ENCODE data around the gene VPS11.

VPS11 gene

GRCh38 chr11:119087747-119088241, 20.2 kb downstream of the VPS11 start:
- ChIA-PET CTCF (no interaction called here), POLR2A (no interaction called here)
- TF ChIP-seq BHLHE40 (IDR thresholded peaks at IDR 0.05; ENCODE audit: borderline replicate concordance) (no peak), TARDBP (IDR thresholded peaks at IDR 0.05) (no peak), HDGF (IDR thresholded peaks at IDR 0.05; ENCODE audit: borderline replicate concordance) (no peak), CTBP1 (IDR thresholded peaks at IDR 0.05; ENCODE audit: borderline replicate concordance) (no peak), SP1 (IDR thresholded peaks at IDR 0.05) (no peak)
- DNase-seq (ENCODE audit: extremely low spot score): no peak

- ChIA-PET CTCF (no interaction called here), POLR2A (interaction anchor here (1.1 kb wide), 1 partner anchor 33 kb away, joined by 4 read pairs; the partner anchor contains the start of gene HINFP)
- DNase-seq (ENCODE audit: extremely low spot score): no peak
- no peak for TF ChIP-seq FOXA1 (IDR thresholded peaks at IDR 0.05)
- TF ChIP-seq ZNF384 (IDR thresholded peaks at IDR 0.05): no peak
- TF ChIP-seq BHLHE40 (IDR thresholded peaks at IDR 0.05; ENCODE audit: borderline replicate concordance): no peak
- no peak for TF ChIP-seq SUZ12 (IDR thresholded peaks at IDR 0.05)
- TF ChIP-seq FOXK2 (IDR thresholded peaks at IDR 0.05): no peak
- TF ChIP-seq TARDBP (IDR thresholded peaks at IDR 0.05): no peak
- no peak for TF ChIP-seq PKNOX1 (IDR thresholded peaks at IDR 0.05)
- no peak for TF ChIP-seq CTBP1 (IDR thresholded peaks at IDR 0.05; ENCODE audit: borderline replicate concordance)
- no peak for TF ChIP-seq L3MBTL2 (conservative IDR thresholded peaks at IDR 0.05)
- no peak for TF ChIP-seq ELF4 (IDR thresholded peaks at IDR 0.05)
- no peak for TF ChIP-seq LEF1 (IDR thresholded peaks at IDR 0.05; ENCODE audit: borderline replicate concordance)
Measured at GRCh38 chr11:119088406-119088805, 20.8 kb downstream of the VPS11 start.

- TF ChIP-seq PKNOX1 (IDR thresholded peaks at IDR 0.05): no peak
- no peak for TF ChIP-seq HDGF (IDR thresholded peaks at IDR 0.05; ENCODE audit: borderline replicate concordance)
- TF ChIP-seq TARDBP (IDR thresholded peaks at IDR 0.05): no peak
- TF ChIP-seq ZNF384 (IDR thresholded peaks at IDR 0.05): no peak
- POLR2A ChIA-PET: interaction anchor here (1.1 kb wide), 1 partner anchor 32 kb away, joined by 4 read pairs; the partner anchor contains the start of gene HINFP
- no peak for DNase-seq (ENCODE audit: extremely low spot score)
- CTCF ChIA-PET: no interaction called here
Measured at GRCh38 chr11:119089319-119089718, 21.7 kb downstream of the VPS11 start.

- ChIA-PET POLR2A (interaction anchor here (1.2 to 1.4 kb wide), 2 partner anchors 16 to 24 kb away, joined by 4 read pairs; partner anchors contain the start of genes C2CD2L and VPS11), CTCF (interaction anchor here (0.6 to 0.7 kb wide), 2 partner anchors 160 to 247 kb away, joined by 3 read pairs; no protein-coding TSS in a partner anchor)
- no peak for DNase-seq (ENCODE audit: extremely low spot score)
- TF ChIP-seq HDGF (IDR thresholded peaks at IDR 0.05; ENCODE audit: borderline replicate concordance) (no peak), ARNT (IDR thresholded peaks at IDR 0.05) (no peak), PKNOX1 (IDR thresholded peaks at IDR 0.05) (no peak), ZNF384 (IDR thresholded peaks at IDR 0.05) (no peak), FOXK2 (IDR thresholded peaks at IDR 0.05) (no peak), ELF4 (IDR thresholded peaks at IDR 0.05) (no peak), FOXM1 (IDR thresholded peaks at IDR 0.05; ENCODE audit: borderline replicate concordance) (no peak), NFRKB (IDR thresholded peaks at IDR 0.05) (no peak), L3MBTL2 (conservative IDR thresholded peaks at IDR 0.05) (no peak), BHLHE40 (IDR thresholded peaks at IDR 0.05; ENCODE audit: borderline replicate concordance) (no peak), SUZ12 (IDR thresholded peaks at IDR 0.05) (no peak), CTBP1 (IDR thresholded peaks at IDR 0.05; ENCODE audit: borderline replicate concordance) (no peak), FOXA1 (IDR thresholded peaks at IDR 0.05) (no peak), LEF1 (IDR thresholded peaks at IDR 0.05; ENCODE audit: borderline replicate concordance) (no peak), SP1 (IDR thresholded peaks at IDR 0.05) (no peak), TARDBP (IDR thresholded peaks at IDR 0.05) (no peak)
Measured at GRCh38 chr11:119091178-119091577, 23.6 kb downstream of the VPS11 start.

GRCh38 chr11:119091966-119092879, 24.6 kb downstream of the VPS11 start:
- ChIA-PET POLR2A (interaction anchor here (1.0 to 4.1 kb wide), 5 partner anchors 7 to 25 kb away, joined by 3 to 47 read pairs (median 6); partner anchors contain the start of genes C2CD2L, DPAGT1, HMBS and VPS11), CTCF (interaction anchor here (0.7 kb wide), 1 partner anchor 161 kb away, joined by 3 read pairs; no protein-coding TSS in a partner anchor)
- no peak for TF ChIP-seq ZNF384 (IDR thresholded peaks at IDR 0.05)
- TF ChIP-seq BHLHE40 (IDR thresholded peaks at IDR 0.05; ENCODE audit: borderline replicate concordance): no peak
- no peak for TF ChIP-seq FOXA1 (IDR thresholded peaks at IDR 0.05)
- TF ChIP-seq FOXK2 (IDR thresholded peaks at IDR 0.05): no peak
- no peak for TF ChIP-seq ELF4 (IDR thresholded peaks at IDR 0.05)
- no peak for TF ChIP-seq ARNT (IDR thresholded peaks at IDR 0.05)
- TF ChIP-seq L3MBTL2 (conservative IDR thresholded peaks at IDR 0.05): no peak
- TF ChIP-seq PKNOX1 (IDR thresholded peaks at IDR 0.05): no peak
- TF ChIP-seq SP1 (IDR thresholded peaks at IDR 0.05): no peak
- no peak for TF ChIP-seq CTBP1 (IDR thresholded peaks at IDR 0.05; ENCODE audit: borderline replicate concordance)
- TF ChIP-seq NFRKB (IDR thresholded peaks at IDR 0.05): no peak
- TF ChIP-seq LEF1 (IDR thresholded peaks at IDR 0.05; ENCODE audit: borderline replicate concordance): no peak
- no peak for TF ChIP-seq SUZ12 (IDR thresholded peaks at IDR 0.05)
- no peak for TF ChIP-seq TARDBP (IDR thresholded peaks at IDR 0.05)
- no peak for TF ChIP-seq FOXM1 (IDR thresholded peaks at IDR 0.05; ENCODE audit: borderline replicate concordance)
- no peak for TF ChIP-seq HDGF (IDR thresholded peaks at IDR 0.05; ENCODE audit: borderline replicate concordance)
- no peak for DNase-seq (ENCODE audit: extremely low spot score)

Measured in HEK293T (cell line).